GM18870 (cell line): ENCODE data around the gene FAM221B.

ENCODE experiments used
- ATAC-seq: cut with Tn5 transposase; IDR thresholded peaks from one replicate; pipeline ENCODE4 v1.9.1; 2021; ENCODE audit warnings: moderate library complexity; ENCODE audit not compliant: unreplicated experiment

The FAM221B gene

DNA sequence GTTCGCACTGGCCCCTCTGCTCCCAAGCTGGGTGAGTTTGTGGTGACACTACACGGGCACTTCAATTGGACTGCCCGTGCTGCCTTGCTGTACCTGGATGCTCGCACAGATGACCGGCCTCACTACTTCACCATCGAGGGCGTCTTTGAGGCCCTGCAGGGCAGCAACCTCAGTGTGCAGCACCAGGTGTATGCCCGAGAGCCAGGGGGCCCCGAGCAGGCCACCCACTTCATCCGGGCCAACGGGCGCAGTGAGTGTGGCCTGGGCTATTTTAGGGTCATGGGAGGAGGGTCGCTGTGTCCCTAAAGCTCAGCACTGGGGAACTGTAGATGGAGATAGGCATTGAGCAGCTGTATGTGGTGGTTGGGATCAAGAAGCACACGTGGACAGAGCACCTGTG is 35.7 kb downstream of the FAM221B start:
- ATAC-seq: no peak

DNA sequence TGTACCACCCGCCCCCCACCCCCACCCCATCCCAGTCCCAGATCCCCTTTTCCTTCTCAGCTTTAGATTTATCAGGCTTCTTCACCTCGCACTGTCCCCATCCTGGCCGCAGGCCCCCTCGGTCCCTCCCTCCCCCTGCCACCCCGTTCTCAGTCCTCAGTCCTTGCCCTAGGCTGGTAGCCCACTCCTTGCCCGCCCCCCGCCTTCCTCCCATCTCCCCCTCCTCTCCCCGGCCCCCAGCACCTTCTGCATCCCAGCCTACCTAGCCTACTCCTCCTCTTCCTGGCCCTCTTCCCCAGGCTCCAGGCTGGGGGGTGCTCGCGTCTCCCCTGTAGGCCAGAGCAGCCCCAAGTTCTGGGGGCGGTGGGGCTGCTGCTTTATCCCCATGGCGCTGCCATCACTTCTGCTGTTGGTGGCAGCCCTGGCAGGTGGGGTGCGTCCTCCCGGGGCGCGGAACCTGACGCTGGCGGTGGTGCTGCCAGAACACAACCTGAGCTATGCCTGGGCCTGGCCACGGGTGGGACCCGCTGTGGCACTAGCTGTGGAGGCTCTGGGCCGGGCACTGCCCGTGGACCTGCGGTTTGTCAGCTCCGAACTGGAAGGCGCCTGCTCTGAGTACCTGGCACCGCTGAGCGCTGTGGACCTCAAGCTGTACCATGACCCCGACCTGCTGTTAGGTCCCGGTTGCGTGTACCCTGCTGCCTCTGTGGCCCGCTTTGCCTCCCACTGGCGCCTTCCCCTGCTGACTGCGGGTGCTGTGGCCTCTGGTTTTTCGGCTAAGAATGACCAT is 36.3 kb downstream of the FAM221B start:
- no peak for ATAC-seq

- ATAC-seq: no peak
Observed at GRCh38 chr9:35791297-35791921, 37.1 kb downstream of the FAM221B start, which contains the start of gene NPR2. NPR2 (plus strand) TSS chr9:35791591; CDS start chr9:35792409, 818 bp downstream.

- no peak for ATAC-seq
Observed at GRCh38 chr9:35790385-35791296, 37.9 kb downstream of the FAM221B start.

DNA sequence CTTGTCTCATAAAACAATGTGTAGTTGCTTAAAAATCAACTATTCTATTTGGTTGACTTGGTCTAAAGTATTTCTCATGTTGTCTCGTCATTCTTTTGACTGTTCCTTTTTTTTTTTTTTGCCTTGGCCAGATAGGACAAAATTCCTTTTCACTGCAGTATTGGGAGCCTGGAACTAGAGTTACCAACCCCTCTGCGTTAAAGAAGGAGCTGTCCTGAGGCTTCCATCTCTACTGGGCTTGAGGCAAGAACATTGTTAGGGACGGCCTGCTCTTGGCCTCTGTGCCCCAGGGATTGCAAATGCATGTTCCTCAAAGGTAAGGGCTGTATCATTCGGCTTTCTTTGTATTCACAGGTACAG is 38.5 kb downstream of the FAM221B start:
- no peak for ATAC-seq

DNA sequence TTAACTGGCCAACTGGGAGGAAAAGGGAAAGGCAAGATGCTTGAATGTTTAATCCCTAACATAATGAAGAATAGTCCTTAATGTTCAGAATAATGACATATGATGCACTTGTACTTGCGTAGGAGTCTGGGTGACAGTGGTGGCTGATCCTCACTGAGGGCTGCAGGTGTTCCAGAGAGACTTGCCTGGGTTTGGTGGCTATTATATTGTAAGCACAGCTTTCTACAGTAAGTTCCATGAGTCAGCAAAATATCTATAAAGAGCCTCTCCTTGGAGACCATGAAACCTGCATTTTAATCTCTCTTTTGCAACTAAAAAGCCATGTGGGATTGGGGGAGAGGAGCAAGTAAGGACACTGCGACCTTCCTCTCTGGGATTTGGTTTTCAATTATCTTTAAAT is 39.0 kb downstream of the FAM221B start:
- no peak for ATAC-seq

DNA sequence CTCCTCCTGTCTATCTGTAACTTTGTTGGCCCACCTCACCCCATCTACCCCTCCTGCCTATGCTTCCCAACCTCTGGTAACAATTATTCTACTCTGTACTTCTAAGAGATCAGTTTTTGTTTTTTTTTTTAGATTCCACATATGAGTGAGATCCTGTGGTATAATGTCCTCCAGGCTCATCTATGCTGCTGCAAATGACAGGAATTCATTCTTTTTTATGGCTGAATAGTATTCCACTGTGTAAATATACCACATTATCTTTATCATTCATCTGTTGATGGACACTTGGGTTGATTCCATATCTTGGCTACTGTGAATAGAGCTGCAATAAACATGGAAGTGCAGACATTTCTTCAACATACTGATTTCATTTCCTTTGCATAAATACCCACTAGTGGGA is 45.1 kb downstream of the FAM221B start:
- no peak for ATAC-seq

DNA sequence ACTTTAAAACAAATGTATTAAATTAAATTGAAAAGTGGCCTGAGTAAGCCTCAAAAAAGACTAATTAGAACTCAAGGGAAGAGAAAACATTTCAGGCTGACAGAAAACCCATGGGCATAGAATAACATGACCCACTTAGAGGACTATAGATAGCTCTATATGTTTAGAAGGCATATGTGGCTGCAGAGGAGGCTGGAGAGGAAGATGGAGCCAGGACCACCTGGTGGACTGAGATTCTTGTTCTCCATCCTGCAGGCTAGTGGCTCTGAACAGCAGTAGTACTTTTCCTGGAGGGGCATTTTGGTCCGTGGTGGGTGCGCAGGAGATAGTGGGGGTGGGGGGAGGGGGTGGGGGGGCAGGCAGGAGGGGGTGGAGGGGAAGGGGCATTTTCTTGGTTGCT is 47.5 kb downstream of the FAM221B start:
- ATAC-seq: no peak

GRCh38 chr9:35778496-35778895 is 50.0 kb downstream of the FAM221B start:
- ATAC-seq: no peak

DNA sequence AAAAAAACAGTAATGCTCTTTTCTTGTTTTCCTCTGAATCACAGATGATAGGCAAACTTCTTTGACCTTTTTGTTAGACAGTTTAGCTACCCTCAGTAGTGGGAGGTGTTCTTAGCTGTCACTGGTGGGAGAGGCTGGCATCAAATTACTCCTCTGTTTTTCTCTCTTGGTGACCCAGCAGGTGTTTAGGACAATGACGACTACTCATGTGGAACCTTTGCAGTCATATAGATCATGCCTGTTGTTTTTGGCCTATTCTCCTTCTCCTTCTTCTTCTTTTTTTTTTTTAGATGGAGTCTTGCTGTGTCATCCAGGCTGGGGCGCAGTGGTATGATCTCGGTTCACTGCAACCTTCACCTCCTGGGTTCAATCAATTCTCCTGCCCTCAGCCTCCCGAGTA is 52.5 kb downstream of the FAM221B start:
- no peak for ATAC-seq

DNA sequence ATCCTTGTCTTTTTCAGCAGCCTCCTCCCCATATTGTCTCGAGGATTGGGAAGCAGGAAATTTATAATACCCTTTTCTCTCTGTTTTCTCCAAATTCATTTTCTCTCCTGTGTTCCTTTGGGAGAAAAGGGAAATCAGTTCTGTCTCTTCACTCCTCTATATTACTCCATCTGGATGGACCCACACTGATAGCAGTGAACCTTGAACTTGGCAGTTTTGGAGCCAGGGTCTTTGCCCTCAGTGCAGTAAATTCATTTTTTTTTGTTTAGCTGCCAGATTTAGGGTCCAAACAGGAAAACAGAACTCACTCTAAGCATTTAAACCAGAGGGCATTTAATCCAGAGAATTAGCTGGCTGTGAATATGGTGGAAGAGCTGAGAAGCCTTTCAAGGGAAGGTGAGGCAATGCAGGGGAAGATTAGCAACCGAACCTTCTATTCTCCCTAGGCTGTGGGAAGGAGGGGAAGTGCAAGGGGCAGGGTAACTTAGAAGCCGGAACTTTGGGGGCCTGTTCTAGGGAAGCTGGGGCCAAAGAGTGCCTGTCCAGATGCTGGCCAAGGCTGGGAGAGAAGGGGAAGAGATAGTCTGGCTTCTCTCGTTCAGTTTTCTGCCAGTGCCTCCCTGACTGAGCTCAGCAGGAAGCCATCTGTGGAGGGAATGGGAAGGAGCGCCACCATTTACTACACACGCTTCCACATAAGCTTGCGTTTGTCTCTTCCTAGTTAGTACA is 53.5 kb downstream of the FAM221B start:
- no peak for ATAC-seq

DNA sequence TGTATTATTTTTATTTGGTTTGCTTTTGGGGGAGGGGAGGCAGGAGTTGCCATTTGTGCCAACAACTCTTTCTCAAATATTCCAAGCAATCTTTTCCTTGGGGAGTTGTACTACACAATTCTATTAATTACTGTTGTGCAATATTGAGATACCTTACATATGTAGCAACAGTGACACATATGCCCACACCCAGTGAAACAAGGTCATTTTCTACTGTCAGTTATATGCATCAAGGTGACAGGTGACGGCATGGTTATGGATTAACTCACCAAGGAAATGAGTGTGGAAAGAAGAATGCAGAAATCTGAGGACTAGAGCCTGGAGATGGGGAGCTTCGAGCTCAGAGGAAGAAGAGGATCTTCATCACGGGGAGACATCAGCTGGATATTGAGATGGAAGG is 56.6 kb downstream of the FAM221B start:
- ATAC-seq: no peak

GRCh38 chr9:35771534-35771933 is 57.0 kb downstream of the FAM221B start:
- ATAC-seq: no peak

DNA sequence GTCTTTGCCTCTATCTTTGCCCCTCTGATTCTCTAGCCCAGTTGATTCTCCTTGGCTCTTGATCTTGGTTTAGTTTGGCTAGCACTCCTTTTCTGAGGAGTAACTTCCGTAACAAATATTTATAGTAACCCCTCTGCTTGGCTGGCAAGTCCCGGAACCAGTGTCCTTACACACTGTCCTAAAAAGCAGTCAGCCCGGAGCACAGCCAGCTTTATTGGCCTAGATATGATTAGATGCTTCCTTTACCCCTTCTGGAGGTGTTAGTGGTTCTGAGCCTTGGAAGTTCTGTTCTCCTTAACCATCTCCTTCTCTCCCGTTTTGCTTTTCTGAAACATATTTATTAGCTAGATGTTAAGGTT is 57.5 kb downstream of the FAM221B start:
- no peak for ATAC-seq

DNA sequence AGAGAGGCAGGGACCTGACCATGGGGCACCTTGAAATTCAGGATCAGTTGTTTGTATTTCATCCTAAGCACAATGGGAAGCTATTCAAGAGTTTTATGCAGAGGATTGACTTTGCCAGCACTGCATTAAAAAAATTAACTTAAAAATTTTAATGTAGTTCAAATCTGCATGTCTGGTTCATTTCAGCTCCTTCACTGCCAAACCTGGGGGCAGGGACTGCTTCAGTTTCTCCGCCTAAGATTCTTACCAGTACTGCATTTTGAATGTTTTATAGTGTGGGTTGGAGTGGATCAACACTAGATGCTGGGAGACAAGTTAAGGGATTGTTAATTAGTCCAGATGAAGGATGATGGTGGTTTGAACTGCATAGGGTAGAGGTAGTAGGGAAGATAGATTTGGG is 58.8 kb downstream of the FAM221B start:
- no peak for ATAC-seq

GRCh38 chr9:35767458-35767857 is 61.1 kb downstream of the FAM221B start:
- no peak for ATAC-seq

DNA sequence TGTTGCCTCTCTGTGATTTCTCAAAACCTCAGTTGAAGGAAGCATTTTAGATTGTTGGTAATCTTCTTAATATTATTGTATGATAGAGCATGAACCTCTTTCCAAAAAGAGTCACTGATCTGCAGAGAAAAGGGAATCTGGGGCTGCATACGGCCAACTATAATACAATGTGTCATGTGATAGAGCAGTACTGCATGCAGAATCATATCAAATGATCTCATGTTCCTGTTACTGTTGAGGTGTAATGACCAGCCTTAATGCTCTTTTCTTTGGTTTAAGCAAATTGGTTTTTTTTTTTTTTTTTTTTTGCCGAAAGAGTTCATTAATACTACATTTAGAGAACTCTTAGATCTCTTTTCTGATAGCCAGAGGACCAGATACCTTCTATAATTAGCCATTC is 61.5 kb downstream of the FAM221B start:
- no peak for ATAC-seq
